ENCODE measurements around the gene TFF3.

Gene TFF3

GRCh38 chr21:42315296-42315891, at the start of gene TFF3:
TFF3 (minus strand) TSS chr21:42315409; CDS start chr21:42315374, 35 bp downstream.
- no peak for DNase-seq

GRCh38 chr21:42364304-42364865, 49.2 kb upstream of the TFF3 start:
- no peak for DNase-seq

DNA sequence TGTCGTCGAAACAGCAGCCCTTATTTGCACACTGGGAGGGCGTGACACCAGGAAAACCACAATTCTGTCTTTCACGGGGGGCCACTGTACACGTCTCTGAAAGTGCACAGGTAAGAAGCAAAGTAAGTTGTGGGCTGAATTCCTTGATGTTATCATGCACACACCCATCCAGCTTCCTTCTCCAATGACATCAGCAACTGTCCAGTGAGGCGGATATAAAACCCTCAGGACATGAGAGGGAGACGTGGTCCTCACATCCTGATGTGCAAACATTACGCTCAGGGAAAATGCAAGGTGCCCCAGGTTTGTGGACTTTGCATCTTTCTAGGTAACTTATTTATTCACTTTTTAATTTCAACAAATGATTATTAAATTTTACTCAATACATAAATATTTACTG, 48.1 kb upstream of the TFF3 start:
- no peak for DNase-seq

GRCh38 chr21:42362700-42363099, 47.5 kb upstream of the TFF3 start:
- no peak for DNase-seq

- no peak for DNase-seq
Observed at GRCh38 chr21:42362198-42362597, 47.0 kb upstream of the TFF3 start.

DNA sequence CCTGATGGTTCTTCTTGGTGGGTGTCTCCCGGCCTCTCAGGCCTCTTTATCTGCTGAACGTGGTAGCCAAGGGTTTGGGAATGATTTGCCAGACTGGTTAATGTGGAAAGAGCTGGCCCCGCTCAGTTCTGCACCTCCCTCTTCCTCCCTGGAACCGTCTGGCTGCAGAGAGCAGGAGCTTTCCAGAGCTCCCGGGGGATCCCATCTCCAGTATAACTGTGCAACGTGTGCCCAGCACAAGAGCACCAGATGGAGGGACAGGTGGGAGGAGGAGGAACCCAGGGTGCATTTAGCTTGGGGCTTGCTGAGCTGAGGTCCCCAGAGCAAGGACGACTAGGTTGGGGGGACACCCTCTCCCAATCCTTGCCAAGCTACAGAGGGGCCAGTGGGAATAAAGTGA, 46.1 kb upstream of the TFF3 start:
- DNase-seq = no peak

DNA sequence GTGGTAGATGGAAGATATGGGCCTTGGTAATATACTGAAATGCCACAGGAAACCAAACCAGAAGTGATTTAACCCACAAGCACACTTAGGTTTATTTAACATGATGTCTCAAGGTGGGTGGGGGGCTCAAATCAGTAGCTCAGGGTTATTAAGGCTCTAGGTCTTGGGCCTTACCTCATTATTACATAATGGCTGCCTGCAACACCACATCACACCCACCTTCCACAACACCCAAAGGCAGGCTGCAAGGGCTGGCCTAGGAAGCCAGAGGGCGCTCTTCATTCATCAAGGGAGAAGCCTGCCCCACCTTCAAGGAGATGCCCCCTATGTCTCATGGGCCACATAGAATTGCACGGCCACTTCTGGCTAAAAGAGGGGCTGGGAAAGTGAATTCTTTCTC, 45.1 kb upstream of the TFF3 start:
- DNase-seq = no peak

DNA sequence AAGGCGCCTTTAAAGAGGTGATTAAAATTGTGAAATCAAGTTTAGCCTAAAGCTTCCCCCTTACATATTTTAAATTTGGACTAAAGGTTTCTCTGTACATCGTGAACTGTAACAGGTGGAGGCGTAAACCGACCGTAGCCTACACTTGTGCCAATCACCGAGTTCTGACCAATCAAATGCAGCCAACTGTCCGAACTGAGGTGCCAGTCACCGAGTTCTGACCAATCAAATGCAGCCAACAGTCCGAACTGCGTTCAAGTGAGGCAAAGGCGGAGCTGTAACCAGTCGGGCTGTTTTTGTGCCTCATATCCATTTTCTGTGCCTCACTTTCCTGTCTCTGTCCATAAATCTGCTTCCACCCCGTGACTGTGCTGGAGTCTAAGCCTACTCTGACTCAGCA, 43.7 kb upstream of the TFF3 start:
- no peak for DNase-seq

- DNase-seq = no peak
Observed at GRCh38 chr21:42358261-42358660, 43.1 kb upstream of the TFF3 start.

DNA sequence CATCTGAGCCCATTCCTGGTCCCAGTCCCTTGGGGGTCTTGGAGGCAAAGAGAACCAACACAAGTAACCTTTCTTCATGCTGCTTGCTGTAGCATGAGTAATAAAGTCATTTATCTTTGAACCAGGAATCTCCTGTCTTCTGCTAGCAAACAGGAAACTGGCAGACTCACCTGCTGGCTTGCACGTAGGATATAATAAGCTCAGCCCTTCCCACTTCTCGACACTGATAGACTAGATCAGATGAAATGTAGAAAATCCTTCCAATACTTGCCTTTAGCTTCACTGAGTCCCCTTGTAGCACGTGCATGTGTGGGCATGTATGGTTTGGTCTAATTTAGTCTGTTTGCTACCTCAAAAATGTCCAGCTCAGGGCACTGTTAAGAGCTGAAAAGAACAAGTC, 42.1 kb upstream of the TFF3 start:
- DNase-seq = no peak

DNA sequence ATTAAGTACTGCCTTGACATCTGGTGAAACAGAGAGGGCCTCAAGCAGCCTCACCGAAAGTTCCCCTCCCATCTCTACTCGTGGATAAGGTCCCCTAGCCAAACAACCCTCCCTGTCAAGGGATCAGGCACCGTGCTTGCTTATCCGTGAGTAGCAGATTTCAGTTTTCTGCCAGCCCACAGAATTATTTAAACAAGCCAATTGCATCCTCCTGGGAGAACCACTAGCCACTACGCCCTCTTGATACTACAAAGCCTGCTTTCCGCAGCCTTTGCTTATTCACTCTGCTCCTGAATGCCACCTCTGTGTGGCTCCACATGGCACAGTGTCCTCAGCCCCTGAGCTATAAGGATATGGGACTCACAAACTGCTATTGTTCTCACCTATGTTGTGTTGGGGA, 41.4 kb upstream of the TFF3 start:
- DNase-seq = no peak

GRCh38 chr21:42356046-42356445, 40.8 kb upstream of the TFF3 start:
- no peak for DNase-seq

DNA sequence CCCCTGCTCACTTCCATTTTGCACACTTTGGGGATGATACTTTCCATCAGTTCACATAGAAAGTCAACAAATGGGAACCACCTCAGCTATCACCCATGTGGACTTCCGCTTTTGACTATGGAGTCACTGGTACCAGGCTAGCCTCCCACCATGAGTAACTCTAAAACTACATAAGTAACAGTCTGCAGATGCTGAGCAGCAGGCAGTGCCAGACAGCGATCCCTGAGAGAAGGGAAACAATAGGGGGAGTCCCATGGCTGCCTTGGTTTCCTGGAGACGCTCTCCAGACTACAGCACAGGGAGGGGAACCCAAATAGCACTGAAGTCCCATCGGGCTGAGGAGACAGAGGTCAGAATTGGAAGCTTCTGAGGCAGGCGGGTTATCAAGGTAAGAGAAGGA, 38.4 kb upstream of the TFF3 start:
- no peak for DNase-seq

GRCh38 chr21:42352441-42353095, 37.4 kb upstream of the TFF3 start:
- no peak for DNase-seq

DNA sequence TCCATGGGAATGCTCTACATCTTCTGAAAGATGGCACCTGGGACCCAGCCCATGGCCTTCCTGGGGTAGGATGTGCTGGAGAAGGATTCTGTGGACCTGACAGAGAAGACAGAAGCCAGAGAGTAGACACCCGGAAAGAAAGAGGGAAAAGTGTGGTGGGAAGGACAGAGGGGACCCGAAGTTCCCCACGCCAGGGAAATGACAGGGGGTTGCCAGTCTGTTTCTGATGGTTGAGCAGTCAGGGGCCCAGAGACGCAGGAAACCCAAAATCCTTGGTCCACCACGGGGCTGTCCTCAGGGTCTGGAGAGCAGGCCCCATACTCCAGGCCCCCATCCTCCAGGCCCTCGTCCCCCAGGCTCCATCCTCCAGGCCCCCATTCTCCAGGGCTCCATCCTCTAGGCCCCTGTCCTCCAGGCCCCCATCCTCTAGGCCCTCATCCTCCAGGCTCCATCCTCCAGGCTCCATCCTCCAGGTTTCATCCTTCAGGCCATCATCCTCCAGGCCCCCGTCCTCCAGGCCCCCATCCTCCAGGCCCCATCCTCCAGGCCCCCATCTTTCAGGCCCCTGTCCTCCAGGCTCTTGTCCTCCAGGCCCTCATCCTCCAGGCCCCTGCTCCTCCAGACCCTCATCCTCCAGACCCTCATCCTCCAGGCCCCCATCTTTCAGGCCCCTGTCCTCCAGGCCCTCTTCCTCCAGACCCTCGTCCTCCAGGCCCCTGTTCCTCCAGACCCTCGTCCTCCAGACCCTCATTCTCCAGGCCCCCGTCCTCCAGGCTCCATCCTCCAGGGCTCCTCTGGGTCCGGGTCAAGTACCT, 36.6 kb upstream of the TFF3 start:
- no peak for DNase-seq

- DNase-seq = no peak
Observed at GRCh38 chr21:42350927-42351426, 35.8 kb upstream of the TFF3 start, which contains the start of gene TFF2. TFF2 (minus strand) TSS chr21:42350994; CDS start chr21:42350957, 37 bp downstream.

GRCh38 chr21:42350318-42350910, 35.2 kb upstream of the TFF3 start:
- no peak for DNase-seq

- no peak for DNase-seq
Observed at GRCh38 chr21:42349420-42350317, 34.5 kb upstream of the TFF3 start.

DNA sequence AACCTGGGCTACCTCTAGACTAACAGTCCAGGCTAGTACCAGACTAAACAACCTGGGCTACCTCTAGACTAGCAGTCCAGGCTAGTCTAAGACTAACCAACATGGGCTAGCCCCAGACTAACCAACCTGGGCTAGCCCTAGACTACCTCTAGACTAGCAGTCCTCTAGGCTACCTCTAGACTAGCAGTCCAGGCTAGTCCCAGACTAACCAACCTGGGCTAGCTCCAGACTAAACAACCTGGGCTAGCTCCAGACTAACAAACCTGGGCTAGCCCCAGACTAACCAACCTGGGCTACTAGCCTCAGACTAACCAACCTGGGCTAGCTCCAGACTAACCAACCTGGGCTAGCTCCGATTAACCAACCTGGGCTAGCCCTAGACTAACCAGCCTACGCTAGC, 33.6 kb upstream of the TFF3 start:
- no peak for DNase-seq

DNA sequence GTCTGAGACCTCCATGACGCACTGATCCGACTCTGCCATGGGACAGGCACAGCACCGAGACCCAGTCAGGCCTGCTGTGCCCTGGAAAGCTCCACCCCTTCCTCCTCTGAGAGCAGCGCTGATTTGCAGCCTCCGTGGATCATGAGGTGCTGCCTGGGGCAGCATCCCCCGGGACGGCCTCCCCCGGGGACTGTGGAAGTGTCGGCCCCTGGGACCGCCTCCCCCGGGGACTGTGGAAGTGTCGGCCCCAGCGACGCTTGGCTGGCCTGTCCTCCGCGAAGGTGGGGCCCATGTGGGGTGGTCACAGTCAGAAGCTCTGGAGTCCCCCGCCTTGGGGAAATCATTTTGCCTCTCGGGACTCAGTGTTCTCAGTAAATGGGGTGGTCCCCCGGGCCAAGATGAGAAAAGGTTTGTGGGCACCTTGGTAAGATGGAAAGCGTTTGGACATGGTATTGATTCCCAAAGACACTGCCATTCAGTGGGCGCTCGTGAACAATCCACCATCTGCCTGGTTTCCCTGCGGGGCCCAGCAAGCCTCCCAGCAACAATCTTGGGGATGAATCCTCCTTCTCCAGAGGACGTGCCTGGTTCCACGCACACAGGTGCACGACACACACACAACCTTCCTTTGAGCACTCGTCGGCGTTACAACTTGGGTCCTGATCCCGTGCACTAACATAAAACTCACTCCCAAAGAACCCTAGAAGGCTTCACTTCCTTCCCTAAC, 32.6 kb upstream of the TFF3 start:
- DNase-seq = no peak

- DNase-seq = no peak
Observed at GRCh38 chr21:42346866-42347600, 31.8 kb upstream of the TFF3 start.

Measured in midbrain (tissue), 1 donor.